GM12878 (cell line): ENCODE data around the gene HAGHL. TPM values are rescaled to one million over a fixed set of nuclear protein-coding genes. Genes with fewer than 3 reads are reported as not detected.
"Not testable (repeated sequence)": the region's sequence is repeated elsewhere in the genome, so short reads cannot be mapped to it uniquely, and the experiment has no call there.

Source experiments
- ATAC-seq: fragments of 200-7000 bp; cut with Tn5 transposase; 3 replicates; pipeline ENCODE4 v1.9.1; 2020; ENCODE audit warnings: mild to moderate bottlenecking, moderate library complexity
- BruUV-seq: library from RNA; stranded (reverse); fragments of 400-500 nt; replicated peaks from 2 replicates; lab custom pipeline; 2021; lab: Mats Ljungman, UMichigan
- CTCF ChIA-PET: fragments of 300-600 bp; sonication (Branson Sonifier 250); formaldehyde crosslinking; extraction: SDS; loops from one replicate; lab custom pipeline; 2021; ENCODE audit warnings: inconsistent platforms; lab: Yijun Ruan, JAX
- POLR2A ChIA-PET: fragments of 350-600 bp; formaldehyde crosslinking; extraction: SDS; loops from one replicate; lab custom pipeline; 2021; ENCODE audit warnings: inconsistent platforms; lab: Charles Lee
- RAD21 ChIA-PET: fragments of 300-600 bp; sonication (Branson Sonifier 250); formaldehyde crosslinking; loops from one replicate; lab custom pipeline; 2023; ENCODE audit warnings: antibody characterized with exemption; ENCODE audit not compliant: unreplicated experiment; lab: Charles Lee
- SMC1A ChIA-PET: fragments of 300-600 bp; sonication (Branson Sonifier 250); formaldehyde crosslinking; loops from one replicate; lab custom pipeline; 2023; ENCODE audit not compliant: unreplicated experiment, uncharacterized antibody; lab: Charles Lee
- DNase-seq: peaks from one replicate; pipeline ENCODE4 v3.0.0-alpha.2; 2011; ENCODE audit warnings: low read depth, low spot score
- FAIRE-seq: peaks from 3 replicates; lab custom pipeline; 2011; peaks lifted over from hg19 to GRCh38; lab: Jason Lieb, UNC
- H2AFZ ChIP-seq: 2 replicates; pipeline ENCODE4 v1.6.0; 2011; ENCODE audit warnings: low read depth, low read length, control low read depth; ENCODE audit not compliant: control insufficient read depth
- H3K27ac ChIP-seq: 2 replicates; pipeline ENCODE4 v1.5.1; 2011; ENCODE audit warnings: control low read depth; ENCODE audit not compliant: control insufficient read depth, insufficient read depth
- H3K27me3 ChIP-seq, 2 experiments: replicated peaks in 1 of 2; 2 replicates each; pipeline versions ENCODE4 v1.6.0 to v1.6.1; 2011; ENCODE audit warnings: low read length in 1 of 2; ENCODE audit not compliant: control insufficient read depth in 2 of 2, insufficient read depth in 2 of 2
- H3K36me3 ChIP-seq, 2 experiments: 2 replicates each; pipeline ENCODE4 v1.5.1; 2011; ENCODE audit warnings: low read length in 1 of 2; ENCODE audit not compliant: control insufficient read depth in 2 of 2, insufficient read depth in 2 of 2
- H3K4me1 ChIP-seq: 2 replicates; pipeline ENCODE4 v1.6.1; 2011; ENCODE audit warnings: mild to moderate bottlenecking, low read length, moderate library complexity, mixed read lengths; ENCODE audit not compliant: control insufficient read depth, insufficient read depth
- H3K4me2 ChIP-seq: 2 replicates; pipeline ENCODE4 v1.6.0; 2011; ENCODE audit warnings: control low read depth; ENCODE audit not compliant: control insufficient read depth, insufficient read depth
- H3K4me3 ChIP-seq: fragments of 200-600 bp; sonication (generic); 2 replicates; pipeline ENCODE4 v1.5.1; 2016
- H3K79me2 ChIP-seq: 2 replicates; pipeline ENCODE4 v1.6.0; 2011; ENCODE audit warnings: low read length; ENCODE audit not compliant: control insufficient read depth, insufficient read depth
- H3K9ac ChIP-seq: 2 replicates; pipeline ENCODE4 v1.8.0; 2011; ENCODE audit warnings: low read length, control low read depth, mixed read lengths; ENCODE audit not compliant: control insufficient read depth, insufficient read depth
- H3K9me3 ChIP-seq: replicated peaks from 3 replicates; pipeline ENCODE4 v1.5.1; 2011; ENCODE audit warnings: mild to moderate bottlenecking, low read length; ENCODE audit not compliant: control insufficient read depth, insufficient read depth
- H4K20me1 ChIP-seq: 2 replicates; pipeline ENCODE4 v1.6.0; 2011; ENCODE audit not compliant: control insufficient read depth, insufficient read depth
- CBX3 ChIP-seq: fragments of 200-600 bp; sonication (generic); IDR thresholded peaks from 2 replicates; pipeline ENCODE4 v1.6.1; 2016; ENCODE audit warnings: low read depth, borderline replicate concordance
- WGBS: methylation state at CpG from one replicate; pipeline ENCODE4 v1.1.6; 2016; ENCODE audit warnings: low lambda C conversion rate; ENCODE audit not compliant: insufficient replicate concordance, insufficient coverage; ENCODE audit errors: missing lambda C conversion rate; 5-methylcytosine and 5-hydroxymethylcytosine counted together
- in situ Hi-C: fragments of 300-500 bp; cut with MboI; formaldehyde crosslinking; loops from 9 replicates; pipeline ENCODE4 v1.14.3; 2018; ENCODE audit warnings: mixed read lengths
- intact Hi-C: fragments of 100-400 bp; cut with micrococcal nuclease; formaldehyde crosslinking; loops from one replicate; pipeline ENCODE4 v1.14.2; 2022; ENCODE audit not compliant: unreplicated experiment
- polyA plus RNA-seq, 11 experiments: library from polyadenylated mRNA; depleted of rRNA in 4 of 11; unstranded in 6 of 11; stranded (reverse) in 5 of 11; fragments of >200 nt; fragmentation: Nextera tagmentation in 4 of 11; fragmentation: Illumina TruSeq in 1 of 11; extraction: Ambion mirVana in 4 of 11; extraction: Trizol in 1 of 11; gene quantifications; 1 replicate in 1 of 11; 2 replicates in 10 of 11; pipeline versions ENCODE4 v1.2.1 to v1.2.3, GENCODE V29; 2011 to 2016; ENCODE audit warnings: inconsistent platforms in 2 of 11, missing spikeins in 2 of 11, low read depth in 1 of 11
- total RNA-seq, 4 experiments: library from RNA; depleted of rRNA in 3 of 4; stranded (reverse); fragments of >200 nt in 3 of 4; fragmentation: Illumina TruSeq in 1 of 4; extraction: Trizol in 1 of 4; gene quantifications; 2 replicates each; pipeline versions ENCODE4 v1.2.1 to v1.2.3, GENCODE V29; 2013 to 2021
- TF ChIP-seq, protein P1 (sequence below): fragments of 450-650 bp; IDR thresholded peaks from 2 replicates; pipeline ENCODE4 v1.6.1; 2017; ENCODE audit warnings: mild to moderate bottlenecking, moderate library complexity

Gene HAGHL
- total and polyA plus RNA-seq, 10 of the 15 experiments (the other 5 are each of a cell fraction or from before 2014, with no cell fraction given) = 0.23 to 44.6 (median 16.4) TPM

DNA sequence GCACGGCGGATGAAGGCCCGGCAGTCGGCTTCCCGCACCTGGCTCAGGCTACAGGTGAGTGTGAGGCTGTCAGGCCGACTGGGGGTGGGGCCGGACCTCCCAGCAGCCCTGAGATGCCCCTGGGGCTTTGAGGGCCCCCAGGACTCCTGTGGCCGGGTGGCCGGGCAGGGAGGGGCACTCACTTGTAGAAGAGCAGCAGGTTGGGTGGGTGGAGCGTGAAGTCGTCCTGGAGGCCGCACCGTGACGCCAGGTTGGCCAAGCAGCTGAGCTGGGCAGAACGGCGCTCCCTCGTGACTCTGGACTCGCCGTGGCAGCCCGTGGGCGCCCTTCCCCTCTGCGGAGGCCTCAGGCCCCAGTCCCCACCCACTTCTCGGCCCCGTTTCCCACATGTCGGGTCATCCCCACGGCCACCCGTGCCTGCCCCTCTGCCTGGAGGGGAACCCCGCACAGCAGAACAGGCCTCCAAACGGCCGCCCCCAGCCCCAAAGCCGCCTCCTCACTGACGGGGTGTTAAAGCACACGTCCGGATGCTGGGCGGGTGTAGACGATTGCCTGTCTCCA is 48.4 kb downstream of the HAGHL start (continued):
- TF ChIP-seq, protein P1, sequence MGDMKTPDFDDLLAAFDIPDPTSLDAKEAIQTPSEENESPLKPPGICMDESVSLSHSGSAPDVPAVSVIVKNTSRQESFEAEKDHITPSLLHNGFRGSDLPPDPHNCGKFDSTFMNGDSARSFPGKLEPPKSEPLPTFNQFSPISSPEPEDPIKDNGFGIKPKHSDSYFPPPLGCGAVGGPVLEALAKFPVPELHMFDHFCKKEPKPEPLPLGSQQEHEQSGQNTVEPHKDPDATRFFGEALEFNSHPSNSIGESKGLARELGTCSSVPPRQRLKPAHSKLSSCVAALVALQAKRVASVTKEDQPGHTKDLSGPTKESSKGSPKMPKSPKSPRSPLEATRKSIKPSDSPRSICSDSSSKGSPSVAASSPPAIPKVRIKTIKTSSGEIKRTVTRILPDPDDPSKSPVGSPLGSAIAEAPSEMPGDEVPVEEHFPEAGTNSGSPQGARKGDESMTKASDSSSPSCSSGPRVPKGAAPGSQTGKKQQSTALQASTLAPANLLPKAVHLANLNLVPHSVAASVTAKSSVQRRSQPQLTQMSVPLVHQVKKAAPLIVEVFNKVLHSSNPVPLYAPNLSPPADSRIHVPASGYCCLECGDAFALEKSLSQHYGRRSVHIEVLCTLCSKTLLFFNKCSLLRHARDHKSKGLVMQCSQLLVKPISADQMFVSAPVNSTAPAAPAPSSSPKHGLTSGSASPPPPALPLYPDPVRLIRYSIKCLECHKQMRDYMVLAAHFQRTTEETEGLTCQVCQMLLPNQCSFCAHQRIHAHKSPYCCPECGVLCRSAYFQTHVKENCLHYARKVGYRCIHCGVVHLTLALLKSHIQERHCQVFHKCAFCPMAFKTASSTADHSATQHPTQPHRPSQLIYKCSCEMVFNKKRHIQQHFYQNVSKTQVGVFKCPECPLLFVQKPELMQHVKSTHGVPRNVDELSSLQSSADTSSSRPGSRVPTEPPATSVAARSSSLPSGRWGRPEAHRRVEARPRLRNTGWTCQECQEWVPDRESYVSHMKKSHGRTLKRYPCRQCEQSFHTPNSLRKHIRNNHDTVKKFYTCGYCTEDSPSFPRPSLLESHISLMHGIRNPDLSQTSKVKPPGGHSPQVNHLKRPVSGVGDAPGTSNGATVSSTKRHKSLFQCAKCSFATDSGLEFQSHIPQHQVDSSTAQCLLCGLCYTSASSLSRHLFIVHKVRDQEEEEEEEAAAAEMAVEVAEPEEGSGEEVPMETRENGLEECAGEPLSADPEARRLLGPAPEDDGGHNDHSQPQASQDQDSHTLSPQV = no peak
- no peak for TF ChIP-seq CBX3

- H3K27me3 ChIP-seq, POLR2A ChIA-PET, H3K4me2 ChIP-seq, H4K20me1 ChIP-seq, H3K27ac ChIP-seq, BruUV-seq, H3K4me1 ChIP-seq, SMC1A ChIA-PET, H3K79me2 ChIP-seq, H3K9me3 ChIP-seq, RAD21 ChIA-PET, H2AFZ ChIP-seq, FAIRE-seq, intact Hi-C loops, H3K4me3 ChIP-seq, ATAC-seq, DNase-seq, H3K9ac ChIP-seq, in situ Hi-C loops, H3K36me3 ChIP-seq: not testable (repeated sequence)
- 60% methylated on average over 10 of the region's 10 CpGs for WGBS
- CTCF ChIA-PET = interaction anchor here (0.6 to 0.8 kb wide), 2 partner anchors 8 to 27 kb away, joined by 3 to 4 read pairs; no protein-coding TSS in a partner anchor
These were observed 49.4 kb downstream of the HAGHL start for GRCh38 chr16:776298-776697.
